Vagina (tissue), 2 donors: Measurements from ENCODE around the gene SSR1.

ENCODE experiments used
- CTCF ChIP-seq, 3 experiments: fragments of 450-650 bp in 2 of 3; fragments of 200-600 bp in 1 of 3; sonication (generic) in 1 of 3; IDR thresholded peaks; one replicate each; pipeline ENCODE4 v1.5.1; 2017 to 2019; ENCODE audit warnings: antibody characterized with exemption in 3 of 3, mild to moderate bottlenecking in 2 of 3, moderate library complexity in 2 of 3
- POLR2A ChIP-seq, 2 donors: fragments of 450-650 bp; IDR thresholded peaks; one replicate each; pipeline ENCODE4 v1.6.1; 2017; ENCODE audit warnings: antibody characterized with exemption in 2 of 2, mild to moderate bottlenecking in 2 of 2, moderate library complexity in 2 of 2
- POLR2AphosphoS5 ChIP-seq, 2 donors: sonication (generic); formaldehyde crosslinking; IDR thresholded peaks; one replicate each; pipeline ENCODE4 v1.9.0; 2017; ENCODE audit warnings: antibody characterized with exemption in 2 of 2, mild to moderate bottlenecking in 2 of 2, low read depth in 1 of 2; ENCODE audit not compliant: insufficient read depth in 1 of 2

GRCh38 chr6:7234547-7234946 lies 78.5 kb downstream of the SSR1 start:
- TF ChIP-seq CTCF (IDR thresholded peaks at IDR 0.05) (no peak), POLR2A (IDR thresholded peaks at IDR 0.05) (no peak), POLR2AphosphoS5 (IDR thresholded peaks at IDR 0.05; ENCODE audit: insufficient read depth in 1 of 2, low read depth in 1 of 2) (no peak)
